ENCODE results near the gene MAML2.

The MAML2 gene

DNA sequence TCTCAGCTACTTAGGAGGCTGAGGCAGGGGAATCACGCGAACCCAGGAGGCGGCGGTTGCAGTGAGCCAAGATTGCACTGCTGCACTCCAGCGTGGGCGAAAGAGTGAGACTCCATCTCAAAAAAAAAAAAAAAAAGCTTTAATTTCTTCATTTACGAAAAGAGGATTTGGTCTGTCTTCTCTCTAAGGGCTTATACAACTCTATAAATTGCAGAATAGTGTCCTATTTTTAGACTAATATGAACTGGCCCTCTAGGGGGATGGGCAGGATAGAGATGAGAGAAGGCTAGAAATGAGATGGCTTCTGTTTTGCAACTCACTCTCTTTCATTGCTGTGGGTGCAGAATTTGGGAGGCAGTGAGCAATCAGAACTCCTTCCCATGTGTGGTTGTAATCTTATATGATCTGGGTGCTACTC, 11.3 kb downstream of the MAML2 start:
- H3K4me3 ChIP-seq (ENCODE audit: low read length), result no peak overlapping the region

DNA sequence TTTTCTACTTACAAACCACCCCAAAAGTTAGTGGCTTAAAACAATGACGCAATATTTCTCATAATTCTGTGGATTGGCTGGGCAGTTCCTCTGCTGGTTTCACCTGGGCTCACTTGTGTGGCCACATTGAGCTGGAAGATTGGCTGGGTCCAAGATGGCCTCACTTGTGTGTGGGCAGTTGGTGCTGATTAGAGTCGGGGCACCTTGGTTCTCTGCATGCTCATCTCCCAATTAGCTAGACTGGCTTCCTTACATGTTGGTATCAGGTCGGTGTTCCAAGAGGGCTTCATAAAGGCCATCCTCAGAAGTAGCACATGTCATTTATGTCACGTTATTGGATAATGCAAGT, 12.5 kb downstream of the MAML2 start:
- no peak overlapping the region for H3K4me3 ChIP-seq (ENCODE audit: low read length)
- TF ChIP-seq ZNF274 (IDR thresholded peaks at IDR 0.05; ENCODE audit: low read depth, low read length), result no peak

More for the DNA sequence above, 11.3 kb downstream of the MAML2 start:
- TF ChIP-seq ZNF274 (IDR thresholded peaks at IDR 0.05; ENCODE audit: low read depth, low read length), result no peak

- no peak overlapping the region for H3K4me3 ChIP-seq (ENCODE audit: low read length)
These were observed 13.0 kb downstream of the MAML2 start for GRCh38 chr11:96329855-96330510.

DNA sequence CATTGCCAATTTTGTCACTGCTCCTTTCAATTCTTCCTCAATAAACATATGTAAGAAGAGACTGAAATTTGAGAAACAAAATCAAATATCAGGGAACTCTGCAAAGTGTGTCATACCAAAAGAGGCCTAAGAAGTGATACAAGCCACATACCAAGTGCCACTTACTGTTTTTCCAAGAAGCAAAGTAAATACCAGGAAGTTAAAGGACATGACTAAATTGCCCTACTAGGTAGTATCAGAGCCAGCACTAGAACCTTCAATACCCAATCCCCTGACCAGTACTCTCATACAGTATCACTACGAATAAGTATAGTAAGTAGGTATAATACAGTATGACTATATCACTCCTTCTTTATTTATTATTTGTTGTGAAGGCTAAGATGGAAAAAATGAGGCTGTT, 13.6 kb downstream of the MAML2 start:
- no peak overlapping the region for H3K4me3 ChIP-seq (ENCODE audit: low read length)
- TF ChIP-seq ZNF274 (IDR thresholded peaks at IDR 0.05; ENCODE audit: low read depth, low read length), result no peak

More at GRCh38 chr11:96329855-96330510, 13.0 kb downstream of the MAML2 start:
- TF ChIP-seq ZNF274 (IDR thresholded peaks at IDR 0.05; ENCODE audit: low read depth, low read length), result no peak

GRCh38 chr11:96328395-96329010, 14.5 kb downstream of the MAML2 start:
- no peak for TF ChIP-seq ZNF274 (IDR thresholded peaks at IDR 0.05; ENCODE audit: low read depth, low read length)
- H3K4me3 ChIP-seq (ENCODE audit: low read length), result no peak overlapping the region

DNA sequence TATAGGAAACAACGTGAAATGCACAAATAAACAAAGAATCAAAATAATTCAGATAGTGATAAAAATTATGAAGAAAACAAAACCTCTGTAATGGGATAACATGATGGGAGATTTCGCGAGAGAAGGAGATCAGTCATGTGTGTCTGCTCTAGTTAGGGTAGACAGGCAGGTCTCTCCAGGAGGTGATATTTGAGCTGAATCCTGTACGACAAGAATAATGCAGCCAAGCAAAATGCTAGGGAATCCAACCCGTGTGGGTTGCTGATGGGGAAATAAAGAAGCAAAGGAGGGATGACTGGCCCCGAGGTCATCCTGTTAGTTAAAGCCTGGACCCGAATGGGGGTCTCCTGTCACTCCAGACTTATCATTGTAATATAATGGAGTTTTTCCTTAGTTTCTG, 16.0 kb downstream of the MAML2 start:
- H3K4me3 ChIP-seq (ENCODE audit: low read length), result no peak overlapping the region
- no peak for TF ChIP-seq ZNF274 (IDR thresholded peaks at IDR 0.05; ENCODE audit: low read depth, low read length)

GRCh38 chr11:96324912-96325311, 18.1 kb downstream of the MAML2 start:
- no peak overlapping the region for H3K4me3 ChIP-seq (ENCODE audit: low read length)
- TF ChIP-seq ZNF274 (IDR thresholded peaks at IDR 0.05; ENCODE audit: low read depth, low read length), result no peak

DNA sequence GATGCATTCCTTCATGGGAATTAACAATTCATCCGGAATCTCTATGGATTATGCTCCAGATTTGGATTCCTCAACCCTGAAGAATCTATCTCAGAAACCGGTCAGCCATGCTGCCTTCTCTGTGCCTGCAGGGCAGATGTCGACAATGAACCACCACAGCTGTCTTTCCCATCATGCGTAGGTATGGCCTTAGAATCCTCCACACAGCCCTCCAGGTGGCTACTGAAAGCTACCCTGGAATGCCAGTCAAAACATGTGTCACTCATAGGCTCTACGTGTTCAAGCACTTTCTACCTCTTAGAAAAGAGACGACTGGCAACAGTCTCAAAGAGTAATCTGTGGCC, 19.4 kb downstream of the MAML2 start:
- no peak for TF ChIP-seq ZNF274 (IDR thresholded peaks at IDR 0.05; ENCODE audit: low read depth, low read length)
- no peak overlapping the region for H3K4me3 ChIP-seq (ENCODE audit: low read length)

GRCh38 chr11:96322775-96323641, 20.0 kb downstream of the MAML2 start:
- no peak overlapping the region for H3K4me3 ChIP-seq (ENCODE audit: low read length)
- no peak for TF ChIP-seq ZNF274 (IDR thresholded peaks at IDR 0.05; ENCODE audit: low read depth, low read length)

DNA sequence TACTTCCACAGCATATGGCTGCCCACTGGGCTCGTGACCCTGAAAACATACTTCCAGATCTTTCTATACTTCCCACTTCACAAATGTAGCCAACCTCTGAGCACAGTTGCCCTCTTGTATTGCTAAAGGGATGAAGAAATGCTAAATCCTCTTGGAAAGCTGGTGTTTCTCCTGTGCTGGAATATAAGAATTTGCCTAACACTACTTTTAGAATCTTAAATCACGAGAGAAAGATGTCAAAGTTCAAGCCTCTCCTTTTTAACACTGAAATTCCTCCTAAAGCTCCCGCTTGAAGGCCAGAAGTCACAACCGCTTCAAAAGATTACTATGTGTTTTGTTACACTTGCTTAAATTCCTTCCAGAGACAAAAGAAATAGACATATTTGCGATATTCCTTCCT, 21.9 kb downstream of the MAML2 start:
- H3K4me3 ChIP-seq (ENCODE audit: low read length), result no peak overlapping the region
- TF ChIP-seq ZNF274 (IDR thresholded peaks at IDR 0.05; ENCODE audit: low read depth, low read length), result no peak

DNA sequence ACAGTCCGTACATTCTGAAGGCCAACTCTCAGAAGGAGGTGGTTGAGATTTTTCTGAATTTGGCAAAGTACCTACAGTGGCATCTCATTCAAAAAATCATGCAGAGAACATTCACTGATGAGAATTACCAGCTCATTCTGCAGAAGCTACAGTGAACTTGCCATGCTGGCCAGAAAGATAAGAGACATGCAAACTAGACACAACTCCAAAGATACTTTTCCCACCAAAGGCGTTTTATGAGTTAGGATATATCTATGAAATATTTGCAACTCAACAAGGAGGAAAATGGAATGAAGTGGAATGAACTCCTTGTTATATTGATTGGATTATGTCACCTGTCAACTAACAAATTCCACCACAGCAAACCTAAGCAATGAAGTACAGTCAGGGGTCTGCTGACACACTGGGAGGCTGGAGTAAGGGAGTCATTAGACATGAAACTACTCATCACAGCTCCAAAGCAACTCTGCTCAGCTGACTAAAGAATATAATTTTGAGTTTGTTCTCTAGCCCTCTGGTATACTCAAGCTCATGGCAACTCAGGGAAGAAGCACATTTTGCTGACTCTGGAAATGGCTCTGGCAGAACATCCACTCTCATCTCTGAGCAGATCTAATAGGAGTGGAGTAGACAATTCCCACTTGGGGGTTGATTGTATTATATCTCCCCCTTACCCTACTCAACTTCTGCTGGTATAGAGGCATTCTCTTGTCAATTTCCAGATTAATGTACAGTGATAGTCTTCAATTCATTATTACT, 22.9 kb downstream of the MAML2 start:
- H3K4me3 ChIP-seq (ENCODE audit: low read length), result no peak overlapping the region
- TF ChIP-seq ZNF274 (IDR thresholded peaks at IDR 0.05; ENCODE audit: low read depth, low read length), result no peak

GRCh38 chr11:96318850-96319249, 24.1 kb downstream of the MAML2 start:
- TF ChIP-seq ZNF274 (IDR thresholded peaks at IDR 0.05; ENCODE audit: low read depth, low read length), result no peak
- H3K4me3 ChIP-seq (ENCODE audit: low read length), result no peak overlapping the region

DNA sequence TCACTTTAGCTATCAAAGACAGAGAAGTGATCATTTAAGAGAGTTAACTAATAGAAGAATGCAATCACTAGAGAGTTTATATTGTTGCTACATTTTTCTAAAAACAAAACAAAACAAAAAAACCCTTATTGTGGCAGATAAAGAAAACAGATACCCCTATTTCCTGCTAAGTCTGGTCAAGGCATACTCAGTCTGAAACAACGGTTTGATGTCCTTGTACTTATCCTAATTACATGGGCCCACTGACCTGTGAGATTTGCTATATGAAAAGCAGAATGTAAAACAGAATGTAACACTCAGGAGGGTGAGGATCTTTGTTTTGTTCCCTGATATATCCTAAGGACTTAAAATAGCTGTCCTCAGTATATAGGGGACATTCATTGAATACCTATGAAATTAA, 24.6 kb downstream of the MAML2 start:
- no peak for TF ChIP-seq ZNF274 (IDR thresholded peaks at IDR 0.05; ENCODE audit: low read depth, low read length)
- no peak overlapping the region for H3K4me3 ChIP-seq (ENCODE audit: low read length)

- no peak for TF ChIP-seq ZNF274 (IDR thresholded peaks at IDR 0.05; ENCODE audit: low read depth, low read length)
- H3K4me3 ChIP-seq (ENCODE audit: low read length), result no peak overlapping the region
These were observed 25.0 kb downstream of the MAML2 start for GRCh38 chr11:96317985-96318384.

Data from GM08714 (cell line).